OCI-LY7 (cell line): ENCODE measurements around the gene ARHGAP42. TPM values are rescaled to one million over a fixed set of nuclear protein-coding genes. Genes with fewer than 3 reads are reported as not detected.
"Not testable (repeated sequence)": the region's sequence is repeated elsewhere in the genome, so short reads cannot be mapped to it uniquely, and the experiment has no call there.

Source experiments
- BruUV-seq: library from RNA; stranded (reverse); fragments of 400-500 nt; replicated peaks from 2 replicates; lab custom pipeline; 2021; lab: Mats Ljungman, UMichigan
- CTCF ChIA-PET: fragments of 300-600 bp; sonication (Branson Sonifier 250); formaldehyde crosslinking; loops from one replicate; lab custom pipeline; 2022; ENCODE audit warnings: antibody characterized with exemption; ENCODE audit not compliant: unreplicated experiment; lab: Charles Lee
- POLR2A ChIA-PET: fragments of 300-600 bp; sonication (Branson Sonifier 250); formaldehyde crosslinking; loops from one replicate; lab custom pipeline; 2022; ENCODE audit warnings: antibody characterized with exemption; lab: Charles Lee
- DNase-seq: peaks from one replicate; pipeline ENCODE4 v3.0.0-alpha.2; 2015; ENCODE audit warnings: low spot score
- H2AFZ ChIP-seq: fragments of 200-600 bp; sonication (generic), shearing (Covaris generic); 2 replicates; pipeline ENCODE4 v1.6.1; 2014; ENCODE audit warnings: mild to moderate bottlenecking, antibody characterized with exemption, low read length, moderate library complexity
- H3K27ac ChIP-seq: fragments of 200-600 bp; sonication (generic); 2 replicates; pipeline ENCODE4 v1.5.1; 2014; ENCODE audit warnings: mixed run types, low read depth, mild to moderate bottlenecking, moderate library complexity, low read length, inconsistent platforms; ENCODE audit not compliant: poor library complexity, severe bottlenecking
- H3K36me3 ChIP-seq: fragments of 200-600 bp; sonication (generic); 2 replicates; pipeline ENCODE4 v1.6.1; 2014; ENCODE audit warnings: mild to moderate bottlenecking, antibody characterized with exemption, low read length, moderate library complexity, mixed read lengths; ENCODE audit not compliant: insufficient read depth
- H3K4me1 ChIP-seq: fragments of 200-600 bp; sonication (generic); 2 replicates; pipeline ENCODE4 v1.5.1; 2014; ENCODE audit warnings: mild to moderate bottlenecking, low read length; ENCODE audit not compliant: insufficient read depth, poor library complexity, severe bottlenecking
- H3K4me2 ChIP-seq: fragments of 200-600 bp; sonication (generic); 2 replicates; pipeline ENCODE4 v1.6.1; 2014; ENCODE audit warnings: mild to moderate bottlenecking, low read length
- H3K4me3 ChIP-seq: fragments of 200-600 bp; sonication (generic); 2 replicates; pipeline ENCODE4 v1.5.1; 2014; ENCODE audit warnings: mild to moderate bottlenecking, low read depth, low read length; ENCODE audit not compliant: poor library complexity, severe bottlenecking
- H3K79me2 ChIP-seq: fragments of 200-600 bp; sonication (generic); 2 replicates; pipeline ENCODE4 v1.6.1; 2016; ENCODE audit warnings: low read depth, mild to moderate bottlenecking, low read length, moderate library complexity, mixed read lengths; ENCODE audit not compliant: insufficient read depth
- H3K9me2 ChIP-seq: fragments of 200-600 bp; sonication (generic); 2 replicates; pipeline ENCODE4 v1.6.1; 2016; ENCODE audit warnings: mild to moderate bottlenecking, low read length, mixed read lengths; ENCODE audit not compliant: insufficient read depth
- H3K9me3 ChIP-seq: fragments of 200-600 bp; sonication (generic); 2 replicates; pipeline ENCODE4 v1.6.1; 2014; ENCODE audit warnings: mild to moderate bottlenecking, mixed run types, low read length, mixed read lengths
- H4K20me1 ChIP-seq: fragments of 200-600 bp; sonication (generic); 2 replicates; pipeline ENCODE4 v1.6.1; 2014; ENCODE audit warnings: mild to moderate bottlenecking, antibody characterized with exemption, low read length, moderate library complexity, mixed read lengths; ENCODE audit not compliant: insufficient read depth
- CTCF ChIP-seq: fragments of 200-600 bp; sonication (generic); conservative IDR thresholded peaks from 2 replicates; pipeline ENCODE4 v1.5.1; 2014; ENCODE audit warnings: mild to moderate bottlenecking, antibody characterized with exemption, low read length, moderate library complexity, mixed read lengths
- EZH2phosphoT487 ChIP-seq: fragments of 200-600 bp; sonication (generic); IDR thresholded peaks from 2 replicates; pipeline ENCODE4 v1.6.1; 2018; ENCODE audit warnings: low read depth, borderline replicate concordance, mild to moderate bottlenecking, mixed run types, antibody characterized with exemption, low read length, moderate library complexity, mixed read lengths
- intact Hi-C: fragments of 100-400 bp; cut with micrococcal nuclease; formaldehyde crosslinking; loops from one replicate; pipeline ENCODE4 v1.10.0; 2022; ENCODE audit not compliant: unreplicated experiment
- total RNA-seq, 2 experiments: library from RNA; depleted of rRNA in 1 of 2; stranded (reverse); fragments of >200 nt in 1 of 2; shearing (Covaris generic) in 1 of 2; gene quantifications; 2 replicates each; pipeline ENCODE4 v1.2.3, GENCODE V29; 2014 to 2022

The ARHGAP42 gene
- total RNA-seq, 2 experiments from 2014 or later, result not detected

- no peak overlapping the region for H3K27ac ChIP-seq
- no peak overlapping the region for H2AFZ ChIP-seq
- H4K20me1 ChIP-seq, result no peaks in the 10 kb centered on the region
- ChIA-PET CTCF (no interaction called here), POLR2A (no interaction called here)
- no peak overlapping the region for H3K4me2 ChIP-seq
- DNase-seq, result no peak
- TF ChIP-seq CTCF, result no peak
- TF ChIP-seq EZH2phosphoT487, result no peak
- no peaks in the 10 kb centered on the region for H3K9me3 ChIP-seq
- BruUV-seq, result no TSS peak
- intact Hi-C loops, result no loop called here
- H3K79me2 ChIP-seq, result no peaks in the 10 kb centered on the region
- H3K4me3 ChIP-seq, result no peak overlapping the region
- H3K4me1 ChIP-seq, result no peaks in the 10 kb centered on the region
- H3K36me3 ChIP-seq, result no peaks in the 10 kb centered on the region
- H3K9me2 ChIP-seq, result no peaks in the 10 kb centered on the region
Measured at GRCh38 chr11:100741866-100742625, 55.0 kb downstream of the ARHGAP42 start.

GRCh38 chr11:100746448-100746847, 59.4 kb downstream of the ARHGAP42 start:
- Histone ChIP-seq H3K9me3 (no peaks in the 10 kb centered on the region), H2AFZ (no peak overlapping the region), H3K4me1 (no peaks in the 10 kb centered on the region), H3K9me2 (no peaks in the 10 kb centered on the region), H3K79me2 (no peaks in the 10 kb centered on the region), H3K36me3 (no peaks in the 10 kb centered on the region), H3K27ac (no peak overlapping the region), H4K20me1 (no peaks in the 10 kb centered on the region), H3K4me3 (no peak overlapping the region), H3K4me2 (no peak overlapping the region)
- no peak for DNase-seq
- no peak for TF ChIP-seq EZH2phosphoT487
- TF ChIP-seq CTCF, result no peak
- BruUV-seq, result no TSS peak
- CTCF ChIA-PET, result no interaction called here
- intact Hi-C loops, result no loop called here
- POLR2A ChIA-PET, result interaction anchor here (0.6 kb wide), 1 partner anchor 390 kb away, joined by 4 read pairs; no protein-coding TSS in a partner anchor

GRCh38 chr11:100748153-100748552, 61.1 kb downstream of the ARHGAP42 start:
- Histone ChIP-seq H3K9me3 (no peaks in the 10 kb centered on the region), H4K20me1 (no peaks in the 10 kb centered on the region), H3K36me3 (no peaks in the 10 kb centered on the region), H2AFZ (no peak overlapping the region), H3K4me1 (no peaks in the 10 kb centered on the region), H3K4me2 (no peak overlapping the region), H3K4me3 (no peak overlapping the region), H3K9me2 (no peaks in the 10 kb centered on the region), H3K27ac (no peak overlapping the region), H3K79me2 (no peaks in the 10 kb centered on the region)
- no TSS peak for BruUV-seq
- CTCF ChIA-PET, result no interaction called here
- POLR2A ChIA-PET, result no interaction called here
- intact Hi-C loops, result no loop called here
- TF ChIP-seq EZH2phosphoT487, result no peak
- no peak for TF ChIP-seq CTCF
- no peak for DNase-seq

GRCh38 chr11:100749887-100750565, 62.9 kb downstream of the ARHGAP42 start:
- CTCF ChIA-PET, H3K79me2 ChIP-seq: not testable (repeated sequence)

More at GRCh38 chr11:100749887-100750565, 62.9 kb downstream of the ARHGAP42 start:
- H3K27ac ChIP-seq, intact Hi-C loops, H3K4me3 ChIP-seq, H3K9me2 ChIP-seq, H3K9me3 ChIP-seq, H3K4me2 ChIP-seq, H3K36me3 ChIP-seq, H3K4me1 ChIP-seq, H4K20me1 ChIP-seq, BruUV-seq, DNase-seq, H2AFZ ChIP-seq: not testable (repeated sequence)
- POLR2A ChIA-PET, result interaction anchor here (0.6 to 0.7 kb wide), 3 partner anchors 26 to 588 kb away, joined by 3 to 4 read pairs (median 3); no protein-coding TSS in a partner anchor
